HUES6 (cell line): ENCODE measurements around the gene XPO5.
"Not testable (repeated sequence)": the region's sequence is repeated elsewhere in the genome, so short reads cannot be mapped to it uniquely, and the experiment has no call there.

Source experiments
- H3K27ac ChIP-seq: 2 replicates; pipeline ENCODE4 v1.7.0; 2013; ENCODE audit warnings: low read depth, mild to moderate bottlenecking, low read length, inconsistent platforms
- H3K27me3 ChIP-seq: 2 replicates; pipeline ENCODE4 v1.6.1; 2013; ENCODE audit warnings: low read length; ENCODE audit not compliant: control insufficient read depth, insufficient read depth
- H3K36me3 ChIP-seq: 2 replicates; pipeline ENCODE4 v1.6.1; 2013; ENCODE audit warnings: low read length; ENCODE audit not compliant: control insufficient read depth, insufficient read depth
- H3K4me1 ChIP-seq: 2 replicates; pipeline ENCODE4 v1.6.1; 2013; ENCODE audit warnings: low read length; ENCODE audit not compliant: control insufficient read depth, insufficient read depth
- H3K4me3 ChIP-seq: 2 replicates; pipeline ENCODE4 v1.5.1; 2013; ENCODE audit warnings: low read depth, low read length
- H3K9ac ChIP-seq: one replicate; pipeline ENCODE4 v1.6.1; 2013; ENCODE audit warnings: mild to moderate bottlenecking, low read length
- H3K9me3 ChIP-seq: 2 replicates; pipeline ENCODE4 v1.6.1; 2013; ENCODE audit warnings: low read depth, low read length; ENCODE audit not compliant: control insufficient read depth, insufficient read depth

The XPO5 gene

GRCh38 chr6:43613721-43614395 is 38.0 kb upstream of the XPO5 start:
- Histone ChIP-seq H3K9ac (no peak overlapping the region), H3K27me3 (no peaks in the 10 kb centered on the region), H3K4me1 (no peaks in the 10 kb centered on the region), H3K27ac (no peak overlapping the region; the same call in 1 of the 2 replicates), H3K36me3 (peaks cover 34% of the 10 kb centered on the region), H3K9me3 (no peaks in the 10 kb centered on the region), H3K4me3 (no peak overlapping the region)

GRCh38 chr6:43610431-43610830 is 34.6 kb upstream of the XPO5 start:
- Histone ChIP-seq H3K36me3 (peaks cover 47% of the 10 kb centered on the region), H3K9ac (no peak overlapping the region), H3K4me1 (no peaks in the 10 kb centered on the region), H3K9me3 (no peaks in the 10 kb centered on the region), H3K27me3 (no peaks in the 10 kb centered on the region), H3K4me3 (no peak overlapping the region), H3K27ac (no peak overlapping the region)

GRCh38 chr6:43609402-43609801 is 33.6 kb upstream of the XPO5 start:
- H3K27ac ChIP-seq, result no peak overlapping the region
- H3K27me3 ChIP-seq, result no peaks in the 10 kb centered on the region
- no peak overlapping the region for H3K9ac ChIP-seq
- no peaks in the 10 kb centered on the region for H3K4me1 ChIP-seq
- H3K4me3 ChIP-seq, result no peak overlapping the region
- peaks cover 52% of the 10 kb centered on the region for H3K36me3 ChIP-seq
- no peaks in the 10 kb centered on the region for H3K9me3 ChIP-seq

GRCh38 chr6:43608807-43609206 is 33.0 kb upstream of the XPO5 start:
- H3K36me3 ChIP-seq, result peaks cover 52% of the 10 kb centered on the region
- H3K9ac ChIP-seq, result no peak overlapping the region
- no peaks in the 10 kb centered on the region for H3K27me3 ChIP-seq
- no peak overlapping the region for H3K4me3 ChIP-seq
- no peak overlapping the region for H3K27ac ChIP-seq
- H3K9me3 ChIP-seq, result no peaks in the 10 kb centered on the region
- H3K4me1 ChIP-seq, result no peaks in the 10 kb centered on the region

- Histone ChIP-seq H3K4me3 (no peak overlapping the region), H3K36me3 (peaks cover 52% of the 10 kb centered on the region), H3K9me3 (no peaks in the 10 kb centered on the region), H3K27me3 (no peaks in the 10 kb centered on the region), H3K9ac (no peak overlapping the region), H3K27ac (no peak overlapping the region), H3K4me1 (no peaks in the 10 kb centered on the region)
These were observed 32.5 kb upstream of the XPO5 start for GRCh38 chr6:43608310-43608763.

GRCh38 chr6:43606019-43606418 is 30.2 kb upstream of the XPO5 start:
- peaks cover 58% of the 10 kb centered on the region for H3K36me3 ChIP-seq
- H3K4me3 ChIP-seq, result no peak overlapping the region
- no peaks in the 10 kb centered on the region for H3K27me3 ChIP-seq
- H3K9ac ChIP-seq, result no peak overlapping the region
- H3K9me3 ChIP-seq, result no peaks in the 10 kb centered on the region
- H3K4me1 ChIP-seq, result no peaks in the 10 kb centered on the region
- no peak overlapping the region for H3K27ac ChIP-seq

GRCh38 chr6:43604174-43604573 is 28.3 kb upstream of the XPO5 start:
- Histone ChIP-seq H3K4me1 (no peaks in the 10 kb centered on the region), H3K27me3 (no peaks in the 10 kb centered on the region), H3K9ac (no peak overlapping the region), H3K4me3 (no peak overlapping the region), H3K27ac (no peak overlapping the region), H3K36me3 (peaks cover 53% of the 10 kb centered on the region), H3K9me3 (no peaks in the 10 kb centered on the region)

GRCh38 chr6:43600595-43600994 is 24.8 kb upstream of the XPO5 start:
- Histone ChIP-seq H3K36me3 (peaks cover 54% of the 10 kb centered on the region), H3K9me3 (no peaks in the 10 kb centered on the region), H3K27ac (no peak overlapping the region), H3K9ac (no peak overlapping the region), H3K4me3 (no peak overlapping the region), H3K4me1 (no peaks in the 10 kb centered on the region), H3K27me3 (no peaks in the 10 kb centered on the region)

GRCh38 chr6:43593938-43594337 is 18.1 kb upstream of the XPO5 start:
- Histone ChIP-seq H3K4me1 (no peaks in the 10 kb centered on the region), H3K36me3 (peaks cover 32% of the 10 kb centered on the region), H3K9me3 (no peaks in the 10 kb centered on the region)

GRCh38 chr6:43589564-43589963 is 13.7 kb upstream of the XPO5 start:
- not testable (repeated sequence) for H3K9me3 ChIP-seq, H3K27ac ChIP-seq
- peaks cover 50% of the 10 kb centered on the region for H3K36me3 ChIP-seq

More at GRCh38 chr6:43593938-43594337, 18.1 kb upstream of the XPO5 start:
- H3K9ac ChIP-seq, result no peak overlapping the region
- H3K4me3 ChIP-seq, result no peak overlapping the region
- H3K27ac ChIP-seq, result no peak overlapping the region
- no peaks in the 10 kb centered on the region for H3K27me3 ChIP-seq

GRCh38 chr6:43588194-43588593 is 12.4 kb upstream of the XPO5 start:
- H3K27me3 ChIP-seq, result no peaks in the 10 kb centered on the region
- H3K36me3 ChIP-seq, result peaks cover 60% of the 10 kb centered on the region

More at GRCh38 chr6:43589564-43589963, 13.7 kb upstream of the XPO5 start:
- not testable (repeated sequence) for H3K4me3 ChIP-seq, H3K27me3 ChIP-seq, H3K4me1 ChIP-seq, H3K9ac ChIP-seq

More at GRCh38 chr6:43588194-43588593, 12.4 kb upstream of the XPO5 start:
- no peaks in the 10 kb centered on the region for H3K9me3 ChIP-seq
- H3K4me3 ChIP-seq, result no peak overlapping the region
- H3K27ac ChIP-seq, result no peak overlapping the region
- no peak overlapping the region for H3K9ac ChIP-seq
- no peaks in the 10 kb centered on the region for H3K4me1 ChIP-seq
